H9 (cell line): ENCODE measurements around the gene SLX4IP. TPM values are rescaled to one million over a fixed set of nuclear protein-coding genes. Genes with fewer than 3 reads are reported as not detected.

Experiments used
- DNase-seq: peaks from one replicate; pipeline ENCODE4 v3.0.0-alpha.2; 2017
- H2AFZ ChIP-seq: one replicate; pipeline ENCODE4 v1.6.1; 2013; ENCODE audit warnings: mild to moderate bottlenecking, low read length, control low read depth, moderate library complexity
- H2AK5ac ChIP-seq: 2 replicates; pipeline ENCODE4 v1.6.1; 2013; ENCODE audit warnings: low read length, control low read depth, mixed read lengths; ENCODE audit not compliant: insufficient read length
- H2BK120ac ChIP-seq: one replicate; pipeline ENCODE4 v1.6.1; 2013; ENCODE audit warnings: low read depth, mild to moderate bottlenecking, low read length, control low read depth, inconsistent platforms; ENCODE audit not compliant: poor library complexity, severe bottlenecking
- H2BK12ac ChIP-seq: 2 replicates; pipeline ENCODE4 v1.6.1; 2013; ENCODE audit warnings: low read length, control low read depth, mixed read lengths, low read depth; ENCODE audit not compliant: insufficient read length
- H2BK15ac ChIP-seq: 2 replicates; pipeline ENCODE4 v1.6.1; 2013; ENCODE audit warnings: low read depth, low read length, control low read depth
- H2BK20ac ChIP-seq: one replicate; pipeline ENCODE4 v1.6.1; 2013; ENCODE audit warnings: low read depth, mild to moderate bottlenecking, low read length, control low read depth, inconsistent platforms; ENCODE audit not compliant: poor library complexity, severe bottlenecking
- H2BK5ac ChIP-seq: 2 replicates; pipeline ENCODE4 v1.6.1; 2013; ENCODE audit warnings: low read length, control low read depth, mixed read lengths; ENCODE audit not compliant: insufficient read length
- H3K14ac ChIP-seq: 2 replicates; pipeline ENCODE4 v1.6.1; 2013; ENCODE audit warnings: low read length, control low read depth; ENCODE audit not compliant: insufficient read depth
- H3K18ac ChIP-seq: 2 replicates; pipeline ENCODE4 v1.6.1; 2013; ENCODE audit warnings: low read depth, mild to moderate bottlenecking, mixed read lengths, low read length, control low read depth; ENCODE audit not compliant: insufficient read length
- H3K23ac ChIP-seq: 2 replicates; pipeline ENCODE4 v1.6.1; 2013; ENCODE audit warnings: low read length, control low read depth, mixed read lengths, low read depth; ENCODE audit not compliant: insufficient read length
- H3K23me2 ChIP-seq: 2 replicates; pipeline ENCODE4 v1.6.1; 2013; ENCODE audit warnings: low read depth, mild to moderate bottlenecking, mixed read lengths, low read length, control low read depth; ENCODE audit not compliant: insufficient read length, poor library complexity, severe bottlenecking
- H3K27ac ChIP-seq: 2 replicates; pipeline ENCODE4 v1.5.1; 2013; ENCODE audit warnings: low read length, control low read depth, mixed read lengths, low read depth; ENCODE audit not compliant: insufficient read length
- H3K27me3 ChIP-seq: 2 replicates; pipeline ENCODE4 v1.6.1; 2013; ENCODE audit warnings: low read length, control low read depth, inconsistent platforms; ENCODE audit not compliant: insufficient read depth
- H3K4ac ChIP-seq: 2 replicates; pipeline ENCODE4 v1.6.1; 2013; ENCODE audit warnings: low read depth, mild to moderate bottlenecking, control low read depth, inconsistent platforms, low read length, moderate library complexity
- H3K4me1 ChIP-seq: 2 replicates; pipeline ENCODE4 v1.6.1; 2013; ENCODE audit warnings: low read length, control low read depth, inconsistent platforms; ENCODE audit not compliant: insufficient read depth
- H3K4me2 ChIP-seq: 2 replicates; pipeline ENCODE4 v1.6.1; 2013; ENCODE audit warnings: low read length, control low read depth, mixed read lengths; ENCODE audit not compliant: insufficient read length, insufficient read depth
- H3K56ac ChIP-seq: 2 replicates; pipeline ENCODE4 v1.6.1; 2013; ENCODE audit warnings: low read depth, mild to moderate bottlenecking, mixed read lengths, low read length, control low read depth; ENCODE audit not compliant: insufficient read length
- H3K79me1 ChIP-seq: 2 replicates; pipeline ENCODE4 v1.6.1; 2013; ENCODE audit warnings: low read depth, mild to moderate bottlenecking, moderate library complexity, low read length, control low read depth, inconsistent platforms; ENCODE audit not compliant: insufficient read depth, poor library complexity, severe bottlenecking
- H3K79me2 ChIP-seq: 2 replicates; pipeline ENCODE4 v1.6.1; 2013; ENCODE audit warnings: low read length, control low read depth, inconsistent platforms; ENCODE audit not compliant: insufficient read depth
- H3K9ac ChIP-seq: 2 replicates; pipeline ENCODE4 v1.6.1; 2013; ENCODE audit warnings: low read length, control low read depth, mixed read lengths; ENCODE audit not compliant: insufficient read length; ENCODE audit errors: extremely low read depth
- H3K9me3 ChIP-seq: one replicate; pipeline ENCODE4 v1.6.1; 2013; ENCODE audit warnings: low read depth, low read length, inconsistent platforms; ENCODE audit not compliant: control insufficient read depth
- H3T11ph ChIP-seq: one replicate; pipeline ENCODE4 v1.6.1; 2013; ENCODE audit warnings: mild to moderate bottlenecking, low read length, control low read depth, inconsistent platforms
- H4K20me1 ChIP-seq: one replicate; pipeline ENCODE4 v1.6.1; 2013; ENCODE audit not compliant: control insufficient read depth, insufficient read length, insufficient read depth
- H4K5ac ChIP-seq: 2 replicates; pipeline ENCODE4 v1.6.1; 2013; ENCODE audit warnings: low read depth, mild to moderate bottlenecking, mixed read lengths, low read length, control low read depth; ENCODE audit not compliant: insufficient read length
- H4K8ac ChIP-seq: replicated peaks from 2 replicates; pipeline ENCODE4 v1.6.1; 2013; ENCODE audit warnings: low read length, control low read depth, mixed read lengths, low read depth; ENCODE audit not compliant: insufficient read length
- H4K91ac ChIP-seq: 2 replicates; pipeline ENCODE4 v1.6.1; 2013; ENCODE audit warnings: low read depth, mild to moderate bottlenecking, moderate library complexity, mixed read lengths, low read length, control low read depth; ENCODE audit not compliant: insufficient read length
- H3K27ac Mint-ChIP-seq, 3 experiments: 2 replicates in 2 of 3; 3 replicates in 1 of 3; pipeline ENCODE4 v1.8.0; 2020 to 2021; ENCODE audit warnings: mixed read lengths in 3 of 3, mild to moderate bottlenecking in 1 of 3, moderate library complexity in 1 of 3
- H3K27me3 Mint-ChIP-seq: 2 replicates; pipeline ENCODE4 v1.8.0; 2021; ENCODE audit warnings: low read depth, mild to moderate bottlenecking, moderate library complexity, mixed read lengths
- H3K36me3 Mint-ChIP-seq, 3 experiments: 2 replicates in 2 of 3; 3 replicates in 1 of 3; pipeline ENCODE4 v1.8.0; 2020 to 2021; ENCODE audit warnings: low read depth in 3 of 3, mixed read lengths in 3 of 3; ENCODE audit not compliant: insufficient read depth in 1 of 3
- H3K4me1 Mint-ChIP-seq, 2 experiments: 2 replicates each; pipeline ENCODE4 v1.8.0; 2020; ENCODE audit warnings: mixed read lengths in 2 of 2
- H3K4me3 Mint-ChIP-seq, 2 experiments: 2 replicates in 1 of 2; 3 replicates in 1 of 2; pipeline ENCODE4 v1.8.0; 2020 to 2021; ENCODE audit warnings: mild to moderate bottlenecking in 2 of 2, mixed read lengths in 2 of 2, moderate library complexity in 1 of 2
- H3K9me3 Mint-ChIP-seq, 2 experiments: 2 replicates in 1 of 2; 3 replicates in 1 of 2; pipeline ENCODE4 v1.8.0; 2020; ENCODE audit warnings: mild to moderate bottlenecking in 2 of 2, mixed read lengths in 2 of 2, moderate library complexity in 1 of 2
- WGBS: extraction: QIAGEN DNeasy Blood & Tissue Kit; methylation state at CpG from one replicate; pipeline ENCODE4 v1.1.7; 2013; ENCODE audit warnings: missing lambda C conversion rate, low lambda C conversion rate, mixed read lengths; ENCODE audit not compliant: insufficient read length; ENCODE audit errors: extremely low coverage; 5-methylcytosine and 5-hydroxymethylcytosine counted together
- total RNA-seq: library from RNA; stranded (reverse); gene quantifications from 2 replicates; pipeline ENCODE4 v1.2.1, GENCODE V29; 2021
- TF ChIP-seq, protein P1 (sequence below): fragments of 200-600 bp; sonication (generic); conservative IDR thresholded peaks from 3 replicates; pipeline ENCODE4 v1.8.0; 2021; ENCODE audit warnings: antibody characterized with exemption, mild to moderate bottlenecking

The SLX4IP gene
- total RNA-seq, 1 experiment from 2014 or later, result 7.9 TPM

DNA sequence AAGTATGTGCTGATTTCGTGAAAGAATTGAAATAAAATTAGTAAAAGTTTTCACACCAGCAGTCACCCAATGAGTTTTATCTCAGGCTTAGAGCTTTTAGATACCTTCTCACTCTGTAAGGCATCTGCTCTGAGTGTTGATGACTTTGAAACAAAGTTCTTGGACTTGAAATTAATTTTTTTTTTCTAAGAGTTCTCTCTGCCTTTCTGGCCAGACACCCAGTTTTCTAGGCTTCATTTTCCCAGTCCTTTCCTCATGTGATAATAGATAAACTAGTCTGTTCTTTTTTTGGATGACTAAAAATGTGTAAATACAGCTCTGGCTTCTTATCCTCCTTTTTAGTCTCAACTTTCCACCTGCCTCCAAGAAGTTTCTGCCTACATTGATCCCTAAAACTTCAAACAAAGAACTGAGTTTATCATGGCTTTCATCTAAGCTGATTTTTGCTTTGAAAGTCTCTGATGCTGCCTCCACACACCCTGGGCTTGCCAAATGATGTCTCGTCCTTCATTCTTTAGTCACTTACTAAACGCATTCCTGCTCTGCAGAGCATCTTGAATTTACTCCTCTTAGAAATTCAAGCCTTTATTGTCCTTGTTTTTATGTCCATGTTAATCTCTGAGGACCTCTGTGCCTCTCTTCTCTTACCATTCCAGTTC lies 32.7 kb downstream of the SLX4IP start:
- Mint-ChIP-seq H3K27ac (peak overlapping the region; percentile 48 to 91 (median 76)), H3K36me3 (peaks cover 12 to 13% (median 13%) of the 10 kb centered on the region in 3 experiments), H3K4me3 (no peak overlapping the region; a peak in 1 of 5 replicates), H3K4me1 (peaks cover 71 to 73% of the 10 kb centered on the region in 2 experiments), H3K9me3 (peaks cover 12% of the 10 kb centered on the region in 2 experiments), H3K27me3 (no peaks in the 10 kb centered on the region)
- Histone ChIP-seq H2AK5ac (no peak overlapping the region), H3K56ac (no peak overlapping the region), H3K9ac (no peak overlapping the region), H2BK15ac (no peak overlapping the region), H3K27ac (no peak overlapping the region), H3K4me1 (peaks cover 4% of the 10 kb centered on the region; the same call in 1 of the 2 replicates), H2BK120ac (no peak overlapping the region), H2AFZ (no peak overlapping the region), H3K9me3 (no peaks in the 10 kb centered on the region), H2BK20ac (no peak overlapping the region), H4K8ac (no peak overlapping the region), H3K18ac (no peak overlapping the region), H2BK5ac (no peak overlapping the region), H4K91ac (no peak overlapping the region), H3K4ac (no peak overlapping the region), H3K79me1 (no peaks in the 10 kb centered on the region), H3K4me2 (no peak overlapping the region), H3K79me2 (peaks cover 1% of the 10 kb centered on the region; the same call in 1 of the 2 replicates), H2BK12ac (peak overlapping the region; percentile 47), H3K23ac (no peak overlapping the region), H3K23me2 (no peaks in the 10 kb centered on the region), H4K20me1 (no peaks in the 10 kb centered on the region), H3T11ph (no peak overlapping the region), H3K27me3 (no peaks in the 10 kb centered on the region), H3K14ac (no peak overlapping the region), H4K5ac (no peak overlapping the region)
- WGBS, result no CpG with 5 or more reads among the region's 3 CpGs
- no peak for DNase-seq
- TF ChIP-seq, protein P1, sequence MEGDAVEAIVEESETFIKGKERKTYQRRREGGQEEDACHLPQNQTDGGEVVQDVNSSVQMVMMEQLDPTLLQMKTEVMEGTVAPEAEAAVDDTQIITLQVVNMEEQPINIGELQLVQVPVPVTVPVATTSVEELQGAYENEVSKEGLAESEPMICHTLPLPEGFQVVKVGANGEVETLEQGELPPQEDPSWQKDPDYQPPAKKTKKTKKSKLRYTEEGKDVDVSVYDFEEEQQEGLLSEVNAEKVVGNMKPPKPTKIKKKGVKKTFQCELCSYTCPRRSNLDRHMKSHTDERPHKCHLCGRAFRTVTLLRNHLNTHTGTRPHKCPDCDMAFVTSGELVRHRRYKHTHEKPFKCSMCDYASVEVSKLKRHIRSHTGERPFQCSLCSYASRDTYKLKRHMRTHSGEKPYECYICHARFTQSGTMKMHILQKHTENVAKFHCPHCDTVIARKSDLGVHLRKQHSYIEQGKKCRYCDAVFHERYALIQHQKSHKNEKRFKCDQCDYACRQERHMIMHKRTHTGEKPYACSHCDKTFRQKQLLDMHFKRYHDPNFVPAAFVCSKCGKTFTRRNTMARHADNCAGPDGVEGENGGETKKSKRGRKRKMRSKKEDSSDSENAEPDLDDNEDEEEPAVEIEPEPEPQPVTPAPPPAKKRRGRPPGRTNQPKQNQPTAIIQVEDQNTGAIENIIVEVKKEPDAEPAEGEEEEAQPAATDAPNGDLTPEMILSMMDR, result no peak
